ENCODE measurements around the gene VRK1. TPM values are rescaled to one million over a fixed set of nuclear protein-coding genes. Genes with fewer than 3 reads are reported as not detected.

VRK1 gene
- total RNA-seq, 1 donor from 2014 or later = 30.2 TPM

DNA sequence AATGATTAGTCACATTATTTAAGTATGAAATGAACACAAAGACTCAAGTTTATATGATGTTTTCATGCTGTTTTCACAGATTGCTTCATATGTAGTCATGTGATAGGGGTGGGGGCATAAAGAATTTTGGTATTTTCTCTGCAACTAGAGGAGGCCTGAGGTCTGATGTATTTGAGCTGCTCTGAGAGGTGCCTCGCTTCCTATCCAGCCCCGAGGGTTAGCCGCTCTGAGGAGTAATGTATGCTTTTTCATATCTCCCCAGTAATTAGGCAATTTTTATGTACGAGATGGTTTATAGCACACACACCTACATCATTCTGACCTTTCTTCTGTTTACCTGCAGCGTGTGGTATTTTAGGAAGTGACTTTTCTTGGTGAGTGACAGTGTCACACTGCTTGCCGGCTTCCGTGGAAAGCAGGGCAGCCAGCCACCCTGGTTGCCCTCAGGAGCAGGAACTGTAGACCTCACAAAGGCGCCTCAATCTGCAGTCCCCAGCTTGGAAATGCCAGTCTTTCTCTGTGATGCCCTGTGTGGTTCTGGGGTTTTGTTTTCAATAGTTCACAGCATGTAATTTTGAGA lies 106.4 kb downstream of the VRK1 start:
- H3K4me3 Mint-ChIP-seq = no peak overlapping the region
- POLR2A ChIA-PET = no interaction called here
- CTCF ChIA-PET = no interaction called here
- H3K27me3 Mint-ChIP-seq = no peaks in the 10 kb centered on the region
- intact Hi-C loops (cut with micrococcal nuclease) = no loop called here
- H3K4me1 Mint-ChIP-seq = peaks cover 28% of the 10 kb centered on the region
- no peak for DNase-seq
- peaks cover 8% of the 10 kb centered on the region for H3K9me3 Mint-ChIP-seq
- H3K36me3 Mint-ChIP-seq (ENCODE audit: low read depth) = peaks cover 2% of the 10 kb centered on the region
- TF ChIP-seq CTCF (IDR thresholded peaks at IDR 0.05) = no peak
- ATAC-seq (ENCODE audit: low read depth) = no peak
- H3K27ac Mint-ChIP-seq = no peak overlapping the region

DNA sequence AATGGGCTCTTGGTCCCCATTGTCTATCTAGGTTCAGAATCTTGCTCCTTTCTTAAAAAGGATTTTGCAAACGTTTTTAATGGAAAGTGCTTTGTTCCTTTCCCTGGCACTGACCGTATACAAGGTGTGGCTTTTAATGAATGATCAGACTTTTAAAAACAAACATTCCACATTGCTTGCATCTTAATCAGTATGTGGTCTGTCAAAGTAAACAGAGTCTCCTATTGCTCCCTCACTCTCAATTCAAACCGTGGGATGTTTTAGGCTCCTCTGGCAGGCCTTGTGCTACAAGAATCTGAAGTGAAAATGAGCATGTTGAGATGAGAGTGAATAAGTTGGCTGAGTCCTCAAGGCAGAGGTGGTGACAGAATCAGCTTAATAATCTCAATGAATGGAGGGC lies 107.0 kb downstream of the VRK1 start:
- ATAC-seq (ENCODE audit: low read depth) (no peak), DNase-seq (no peak)
- CTCF ChIA-PET = no interaction called here
- H3K4me3 Mint-ChIP-seq = no peak overlapping the region
- H3K4me1 Mint-ChIP-seq = peaks cover 34% of the 10 kb centered on the region
- H3K27me3 Mint-ChIP-seq = no peaks in the 10 kb centered on the region
- no peak for TF ChIP-seq CTCF (IDR thresholded peaks at IDR 0.05)
- H3K9me3 Mint-ChIP-seq = peaks cover 12% of the 10 kb centered on the region
- intact Hi-C loops (cut with micrococcal nuclease) = no loop called here
- POLR2A ChIA-PET = no interaction called here
- no peak overlapping the region for H3K27ac Mint-ChIP-seq
- peaks cover 2% of the 10 kb centered on the region for H3K36me3 Mint-ChIP-seq (ENCODE audit: low read depth)

DNA sequence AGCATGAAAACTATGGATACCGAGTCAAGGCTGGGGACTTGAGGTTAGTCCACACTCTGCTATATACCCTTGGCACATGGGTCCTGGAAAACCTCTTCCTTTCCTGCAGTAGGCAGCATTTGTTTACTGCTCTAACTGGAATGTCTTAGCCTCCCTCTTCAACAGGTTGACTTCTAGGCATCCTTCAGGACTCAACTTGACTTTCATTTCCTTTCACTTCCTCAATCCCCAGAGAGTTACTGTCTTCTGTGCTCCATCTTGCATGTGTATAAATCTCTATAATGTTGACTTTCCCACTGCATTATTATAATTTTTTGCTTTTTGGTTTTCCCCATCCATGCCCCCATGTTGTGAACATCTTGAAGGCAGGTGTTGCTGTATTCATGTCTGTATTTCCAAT lies 107.9 kb downstream of the VRK1 start:
- Mint-ChIP-seq H3K27ac (no peak overlapping the region), H3K36me3 (ENCODE audit: low read depth) (peaks cover 10% of the 10 kb centered on the region)
- POLR2A ChIA-PET = no interaction called here

DNA sequence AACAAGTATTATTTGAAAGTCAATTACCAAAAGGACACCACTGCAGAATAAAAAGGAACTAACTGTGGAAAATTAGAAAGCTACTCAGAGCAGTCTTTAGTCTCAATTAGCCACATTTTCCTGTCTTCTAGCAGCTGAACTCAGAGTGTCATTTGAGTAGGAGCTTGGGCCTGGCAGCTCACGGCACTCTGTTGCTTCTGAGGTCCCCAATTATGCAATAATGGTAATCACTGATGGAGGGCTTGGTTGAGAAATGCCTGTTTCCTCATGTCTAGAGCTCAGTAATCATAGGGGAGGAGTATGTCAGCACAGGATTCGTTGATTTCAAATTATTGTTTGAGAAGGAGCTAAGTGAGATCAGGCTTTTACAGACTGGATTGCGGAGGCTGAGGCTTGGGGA lies 108.6 kb downstream of the VRK1 start:
- no peak overlapping the region for H3K4me3 Mint-ChIP-seq
- ChIA-PET CTCF (no interaction called here), POLR2A (no interaction called here)
- peaks cover 11% of the 10 kb centered on the region for H3K36me3 Mint-ChIP-seq (ENCODE audit: low read depth)
- DNase-seq = no peak
- intact Hi-C loops (cut with micrococcal nuclease) = no loop called here
- no peak for ATAC-seq (ENCODE audit: low read depth)
- peaks cover 23% of the 10 kb centered on the region for H3K9me3 Mint-ChIP-seq
- TF ChIP-seq CTCF (IDR thresholded peaks at IDR 0.05) = no peak
- H3K27ac Mint-ChIP-seq = no peak overlapping the region
- H3K27me3 Mint-ChIP-seq = no peaks in the 10 kb centered on the region
- peaks cover 34% of the 10 kb centered on the region for H3K4me1 Mint-ChIP-seq

More for the DNA sequence above, 107.9 kb downstream of the VRK1 start:
- H3K4me1 Mint-ChIP-seq = peaks cover 34% of the 10 kb centered on the region
- H3K9me3 Mint-ChIP-seq = peaks cover 21% of the 10 kb centered on the region
- intact Hi-C loops (cut with micrococcal nuclease) = no loop called here
- no peak overlapping the region for H3K4me3 Mint-ChIP-seq
- no peak for ATAC-seq (ENCODE audit: low read depth)
- DNase-seq = no peak
- no peaks in the 10 kb centered on the region for H3K27me3 Mint-ChIP-seq
- TF ChIP-seq CTCF (IDR thresholded peaks at IDR 0.05) = no peak
- CTCF ChIA-PET = no interaction called here

DNA sequence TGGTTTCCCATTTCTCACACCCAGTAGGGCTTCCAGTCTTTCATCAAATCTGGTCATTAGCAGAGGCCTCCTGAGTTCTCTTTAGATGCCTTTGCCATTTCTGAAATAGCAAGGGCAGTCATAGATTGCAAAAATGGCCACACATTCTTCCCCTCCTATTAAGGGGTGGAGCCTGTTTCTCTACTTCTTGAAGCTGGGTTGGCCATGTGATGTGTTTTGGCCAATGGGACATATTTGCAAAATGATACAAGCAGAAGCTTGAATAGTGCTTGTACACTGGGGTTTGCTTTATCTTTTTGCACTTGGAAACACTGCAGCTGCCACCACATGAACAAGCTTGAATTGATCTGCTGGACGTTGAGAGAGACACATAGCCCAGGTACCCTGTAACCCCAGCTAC lies 109.3 kb downstream of the VRK1 start:
- no peak overlapping the region for H3K4me3 Mint-ChIP-seq
- no peak for TF ChIP-seq CTCF (IDR thresholded peaks at IDR 0.05)
- ATAC-seq (ENCODE audit: low read depth) (no peak), DNase-seq (no peak)
- no peaks in the 10 kb centered on the region for H3K27me3 Mint-ChIP-seq
- ChIA-PET CTCF (no interaction called here), POLR2A (no interaction called here)
- peaks cover 28% of the 10 kb centered on the region for H3K4me1 Mint-ChIP-seq
- H3K27ac Mint-ChIP-seq = no peak overlapping the region
- intact Hi-C loops (cut with micrococcal nuclease) = no loop called here
- peaks cover 23% of the 10 kb centered on the region for H3K9me3 Mint-ChIP-seq
- H3K36me3 Mint-ChIP-seq (ENCODE audit: low read depth) = peaks cover 11% of the 10 kb centered on the region
